ENCODE measurements around the gene RNF220. TPM values are rescaled to one million over a fixed set of nuclear protein-coding genes. Genes with fewer than 3 reads are reported as not detected.

Gene RNF220
- polyA plus RNA-seq, 4 donors = 52.6 to 86.1 (median 74.9) TPM

- H3K9me3 ChIP-seq (ENCODE audit: control insufficient read depth in 2 of 2, insufficient read depth in 1 of 2, low read depth in 1 of 2, low read length in 1 of 2) = no peaks in the 10 kb centered on the region
- H3K27me3 ChIP-seq (ENCODE audit: control insufficient read depth in 3 of 3, insufficient read depth in 3 of 3, low read length in 3 of 3) = no peaks in the 10 kb centered on the region
- H3K4me1 ChIP-seq (ENCODE audit: control insufficient read depth in 3 of 3, insufficient read depth in 2 of 3, low read depth in 1 of 3, low read length in 2 of 3) = peaks cover 2 to 42% (median 17%) of the 10 kb centered on the region in 3 donors
- H3K27ac ChIP-seq (ENCODE audit: low read depth in 1 of 3, low read length in 2 of 3) = peak overlapping the region in 2 of 3 donors; percentile 87 to 91
- DNase-seq = no peak
- WGBS, 3 donors = 77 to 84% (median 80%) methylated on average over 28 of the region's 28 CpGs
- no peak for FAIRE-seq
- peaks cover 11 to 92% (median 14%) of the 10 kb centered on the region in 3 donors for H3K36me3 ChIP-seq (ENCODE audit: control insufficient read depth in 3 of 3, insufficient read depth in 2 of 3, low read depth in 1 of 3, low read length in 3 of 3)
- no peak overlapping the region for H3K4me3 ChIP-seq (ENCODE audit: low read depth in 1 of 3, low read length in 3 of 3)
These were observed 241.4 kb downstream of the RNF220 start for GRCh38 chr1:44646261-44647110.

DNA sequence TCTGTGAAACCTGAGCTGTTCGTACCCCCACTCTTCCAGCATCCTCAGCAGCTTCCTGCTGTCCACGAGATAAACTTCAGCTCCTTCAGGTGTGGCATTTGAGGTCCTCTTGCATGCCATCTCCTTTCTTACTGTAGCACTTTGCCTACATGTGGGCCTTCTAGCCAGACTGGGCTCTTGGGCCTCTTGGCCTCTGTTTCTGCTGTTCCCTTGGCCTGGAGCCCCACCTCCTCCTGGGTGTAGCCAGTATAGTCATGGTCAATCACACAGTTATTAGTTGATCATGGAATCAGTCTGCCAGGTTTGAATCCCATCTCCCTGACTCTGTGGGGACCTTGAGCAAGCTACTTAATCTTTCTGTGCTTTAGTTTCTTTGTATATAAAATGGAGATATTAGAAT lies 242.8 kb downstream of the RNF220 start:
- Histone ChIP-seq H3K27ac (ENCODE audit: low read depth in 1 of 3, low read length in 2 of 3) (peak overlapping the region in 1 of 3 donors; percentile 68), H3K9me3 (ENCODE audit: control insufficient read depth in 2 of 2, insufficient read depth in 1 of 2, low read depth in 1 of 2, low read length in 1 of 2) (no peaks in the 10 kb centered on the region), H3K27me3 (ENCODE audit: control insufficient read depth in 3 of 3, insufficient read depth in 3 of 3, low read length in 3 of 3) (no peaks in the 10 kb centered on the region), H3K4me3 (ENCODE audit: low read depth in 1 of 3, low read length in 3 of 3) (no peak overlapping the region), H3K4me1 (ENCODE audit: control insufficient read depth in 3 of 3, insufficient read depth in 2 of 3, low read depth in 1 of 3, low read length in 2 of 3) (peaks cover 2 to 51% (median 23%) of the 10 kb centered on the region in 3 donors), H3K36me3 (ENCODE audit: control insufficient read depth in 3 of 3, insufficient read depth in 2 of 3, low read depth in 1 of 3, low read length in 3 of 3) (peaks cover 5 to 92% (median 12%) of the 10 kb centered on the region in 3 donors)
- 61 to 73% (median 72%) methylated on average over 2 of the region's 2 CpGs for WGBS, 3 donors
- DNase-seq (peak in 1 of 2 donors; percentile 37), FAIRE-seq (no peak)

GRCh38 chr1:44648529-44649250 lies 243.6 kb downstream of the RNF220 start:
- FAIRE-seq (no peak), DNase-seq (peak; percentile 60 to 95)
- Histone ChIP-seq H3K4me1 (ENCODE audit: control insufficient read depth in 3 of 3, insufficient read depth in 2 of 3, low read depth in 1 of 3, low read length in 2 of 3) (peaks cover 2 to 51% (median 23%) of the 10 kb centered on the region in 3 donors), H3K9me3 (ENCODE audit: control insufficient read depth in 2 of 2, insufficient read depth in 1 of 2, low read depth in 1 of 2, low read length in 1 of 2) (no peaks in the 10 kb centered on the region), H3K27me3 (ENCODE audit: control insufficient read depth in 3 of 3, insufficient read depth in 3 of 3, low read length in 3 of 3) (no peaks in the 10 kb centered on the region), H3K36me3 (ENCODE audit: control insufficient read depth in 3 of 3, insufficient read depth in 2 of 3, low read depth in 1 of 3, low read length in 3 of 3) (peaks cover 5 to 95% (median 9%) of the 10 kb centered on the region in 3 donors), H3K27ac (ENCODE audit: low read depth in 1 of 3, low read length in 2 of 3) (peak overlapping the region; percentile 1 to 74 (median 38)), H3K4me3 (ENCODE audit: low read depth in 1 of 3, low read length in 3 of 3) (no peak overlapping the region)
- 46 to 76% (median 64%) methylated on average over 13 of the region's 13 CpGs for WGBS, 3 donors

DNA sequence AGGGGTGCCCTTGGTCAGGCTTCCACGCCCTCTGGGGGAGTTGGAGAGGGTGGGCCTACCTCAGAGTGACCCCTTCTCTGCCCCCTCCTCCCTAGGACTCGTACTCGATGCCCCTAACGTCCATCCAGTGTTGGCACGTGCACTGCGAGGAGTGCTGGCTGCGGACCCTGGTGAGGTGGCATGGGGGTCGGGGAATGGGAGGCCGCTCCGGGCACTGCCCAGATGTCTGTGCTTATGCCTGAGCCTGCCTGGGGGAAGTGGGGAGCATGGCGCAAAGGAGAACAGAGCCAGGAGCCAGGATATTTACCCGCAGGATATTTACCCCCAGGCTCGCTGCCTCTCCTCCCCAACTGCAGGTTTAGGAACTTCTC lies 244.7 kb downstream of the RNF220 start:
- H3K9me3 ChIP-seq (ENCODE audit: control insufficient read depth in 2 of 2, insufficient read depth in 1 of 2, low read depth in 1 of 2, low read length in 1 of 2) = no peaks in the 10 kb centered on the region
- H3K27ac ChIP-seq (ENCODE audit: low read depth in 1 of 3, low read length in 2 of 3) = peak overlapping the region; percentile 15 to 66 (median 60)
- peaks cover 9 to 95% (median 11%) of the 10 kb centered on the region in 3 donors for H3K36me3 ChIP-seq (ENCODE audit: control insufficient read depth in 3 of 3, insufficient read depth in 2 of 3, low read depth in 1 of 3, low read length in 3 of 3)
- FAIRE-seq = no peak
- WGBS, 3 donors = 76 to 88% (median 83%) methylated on average over 12 to 13 of the region's 13 CpGs
- H3K27me3 ChIP-seq (ENCODE audit: control insufficient read depth in 3 of 3, insufficient read depth in 3 of 3, low read length in 3 of 3) = no peaks in the 10 kb centered on the region
- no peak overlapping the region for H3K4me3 ChIP-seq (ENCODE audit: low read depth in 1 of 3, low read length in 3 of 3)
- DNase-seq = no peak
- peaks cover 2 to 51% (median 23%) of the 10 kb centered on the region in 3 donors for H3K4me1 ChIP-seq (ENCODE audit: control insufficient read depth in 3 of 3, insufficient read depth in 2 of 3, low read depth in 1 of 3, low read length in 2 of 3)

GRCh38 chr1:44650159-44650831 lies 245.2 kb downstream of the RNF220 start:
- Histone ChIP-seq H3K27me3 (ENCODE audit: control insufficient read depth in 3 of 3, insufficient read depth in 3 of 3, low read length in 3 of 3) (no peaks in the 10 kb centered on the region), H3K36me3 (ENCODE audit: control insufficient read depth in 3 of 3, insufficient read depth in 2 of 3, low read depth in 1 of 3, low read length in 3 of 3) (peaks cover 9 to 91% (median 11%) of the 10 kb centered on the region in 3 donors), H3K4me3 (ENCODE audit: low read depth in 1 of 3, low read length in 3 of 3) (no peak overlapping the region), H3K27ac (ENCODE audit: low read depth in 1 of 3, low read length in 2 of 3) (peak overlapping the region; percentile 15 to 66 (median 60)), H3K9me3 (ENCODE audit: control insufficient read depth in 2 of 2, insufficient read depth in 1 of 2, low read depth in 1 of 2, low read length in 1 of 2) (no peaks in the 10 kb centered on the region), H3K4me1 (ENCODE audit: control insufficient read depth in 3 of 3, insufficient read depth in 2 of 3, low read depth in 1 of 3, low read length in 2 of 3) (peaks cover 0 to 51% (median 23%) of the 10 kb centered on the region in 3 donors)
- WGBS, 3 donors = 24 to 63% (median 51%) methylated on average over 23 of the region's 23 CpGs
- FAIRE-seq (no peak), DNase-seq (peak; percentile 87 to 94)

- Histone ChIP-seq H3K4me3 (ENCODE audit: low read depth in 1 of 3, low read length in 3 of 3) (no peak overlapping the region), H3K27me3 (ENCODE audit: control insufficient read depth in 3 of 3, insufficient read depth in 3 of 3, low read length in 3 of 3) (no peaks in the 10 kb centered on the region), H3K4me1 (ENCODE audit: control insufficient read depth in 3 of 3, insufficient read depth in 2 of 3, low read depth in 1 of 3, low read length in 2 of 3) (peaks cover 0 to 51% (median 21%) of the 10 kb centered on the region in 3 donors), H3K27ac (ENCODE audit: low read depth in 1 of 3, low read length in 2 of 3) (no peak overlapping the region), H3K9me3 (ENCODE audit: control insufficient read depth in 2 of 2, insufficient read depth in 1 of 2, low read depth in 1 of 2, low read length in 1 of 2) (no peaks in the 10 kb centered on the region), H3K36me3 (ENCODE audit: control insufficient read depth in 3 of 3, insufficient read depth in 2 of 3, low read depth in 1 of 3, low read length in 3 of 3) (peaks cover 9 to 88% (median 11%) of the 10 kb centered on the region in 3 donors)
- FAIRE-seq (no peak), DNase-seq (no peak)
- WGBS, 3 donors = 71 to 82% (median 76%) methylated on average over 8 of the region's 8 CpGs
These were observed 246.0 kb downstream of the RNF220 start for GRCh38 chr1:44651069-44651468.

GRCh38 chr1:44652445-44653106 lies 247.5 kb downstream of the RNF220 start:
- Histone ChIP-seq H3K27ac (ENCODE audit: low read depth in 1 of 3, low read length in 2 of 3) (no peak overlapping the region), H3K36me3 (ENCODE audit: control insufficient read depth in 3 of 3, insufficient read depth in 2 of 3, low read depth in 1 of 3, low read length in 3 of 3) (peaks cover 5 to 79% (median 11%) of the 10 kb centered on the region in 3 donors), H3K4me1 (ENCODE audit: control insufficient read depth in 3 of 3, insufficient read depth in 2 of 3, low read depth in 1 of 3, low read length in 2 of 3) (peaks cover 0 to 41% (median 14%) of the 10 kb centered on the region in 3 donors), H3K27me3 (ENCODE audit: control insufficient read depth in 3 of 3, insufficient read depth in 3 of 3, low read length in 3 of 3) (no peaks in the 10 kb centered on the region), H3K4me3 (ENCODE audit: low read depth in 1 of 3, low read length in 3 of 3) (no peak overlapping the region), H3K9me3 (ENCODE audit: control insufficient read depth in 2 of 2, insufficient read depth in 1 of 2, low read depth in 1 of 2, low read length in 1 of 2) (no peaks in the 10 kb centered on the region)
- DNase-seq = peak; percentile 79 to 85
- FAIRE-seq = no peak
- 36 to 57% (median 46%) methylated on average over 7 of the region's 7 CpGs for WGBS, 3 donors
